SKM-1 (cell line): ENCODE data around the gene CYP2E1.
A peak's percentile ranks its signal among the peaks of the same experiment; 100 is the strongest.
"Not testable (repeated sequence)": the region's sequence is repeated elsewhere in the genome, so short reads cannot be mapped to it uniquely, and the experiment has no call there.

ENCODE experiments used
- DNase-seq: peaks from one replicate; lab custom pipeline; 2025; ENCODE audit not compliant: unreplicated experiment; lab: John Stamatoyannopoulos, UW

Gene CYP2E1

GRCh38 chr10:133528296-133528844 lies 1.2 kb downstream of the CYP2E1 start:
- no peak for DNase-seq

DNA sequence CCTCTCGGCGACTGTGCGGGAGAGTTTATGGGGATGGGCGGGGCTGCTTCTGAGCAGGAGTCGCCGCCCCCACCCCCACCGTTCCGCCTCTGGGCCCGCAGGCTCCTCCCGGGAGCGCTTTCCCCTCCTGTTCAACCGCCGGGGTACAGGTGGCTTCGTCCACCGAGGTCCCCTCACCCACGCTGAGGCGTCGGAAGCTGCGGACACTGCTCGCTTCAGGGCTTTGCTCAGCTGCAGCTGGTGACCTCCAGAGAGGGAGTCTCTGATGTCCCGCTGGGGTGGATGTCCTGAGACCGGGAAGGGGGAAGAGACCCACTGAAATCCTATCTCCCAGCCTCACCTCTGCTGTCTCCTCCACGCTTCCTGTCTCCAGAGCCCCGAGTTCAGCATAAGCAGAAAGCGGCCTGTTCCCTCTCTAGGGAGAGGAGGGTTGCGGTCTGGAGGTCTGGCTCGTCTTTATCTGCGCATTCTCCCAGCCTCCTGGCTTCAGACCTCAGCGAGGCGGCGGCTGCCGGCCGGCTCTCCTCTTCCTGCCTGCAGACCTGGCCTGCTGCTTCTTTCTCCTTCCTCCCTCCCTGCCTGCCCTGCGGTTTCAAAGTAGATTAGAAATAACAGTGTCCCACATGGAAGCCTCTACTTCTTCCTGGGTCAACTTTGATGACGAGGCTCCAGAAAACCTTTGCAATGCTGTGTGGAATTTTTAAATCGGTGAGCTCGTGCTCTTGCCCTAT lies 1.8 kb downstream of the CYP2E1 start:
- no peak for DNase-seq

- DNase-seq, result no peak
Measured at GRCh38 chr10:133529576-133529946, 2.4 kb downstream of the CYP2E1 start.

DNA sequence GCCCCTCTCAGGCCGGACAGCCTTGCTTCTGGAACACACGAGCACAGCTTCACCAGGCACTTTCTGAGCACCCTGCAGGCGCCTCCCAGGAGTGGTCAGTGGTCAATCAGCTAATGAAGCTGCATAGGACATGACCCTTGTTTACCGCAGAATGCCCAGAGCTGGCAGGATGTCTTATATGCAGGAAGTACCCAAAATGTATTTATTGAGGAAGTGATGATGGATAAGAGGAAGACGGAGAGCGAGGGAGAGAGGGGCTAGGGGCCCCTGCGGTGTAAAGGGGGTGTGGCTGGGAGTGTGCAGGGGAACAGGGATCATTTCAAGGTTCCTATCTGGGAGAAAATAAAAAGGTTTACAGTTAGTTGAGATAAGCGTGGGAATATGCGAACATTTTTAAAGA lies 3.3 kb downstream of the CYP2E1 start:
- peak; percentile 2 for DNase-seq

DNA sequence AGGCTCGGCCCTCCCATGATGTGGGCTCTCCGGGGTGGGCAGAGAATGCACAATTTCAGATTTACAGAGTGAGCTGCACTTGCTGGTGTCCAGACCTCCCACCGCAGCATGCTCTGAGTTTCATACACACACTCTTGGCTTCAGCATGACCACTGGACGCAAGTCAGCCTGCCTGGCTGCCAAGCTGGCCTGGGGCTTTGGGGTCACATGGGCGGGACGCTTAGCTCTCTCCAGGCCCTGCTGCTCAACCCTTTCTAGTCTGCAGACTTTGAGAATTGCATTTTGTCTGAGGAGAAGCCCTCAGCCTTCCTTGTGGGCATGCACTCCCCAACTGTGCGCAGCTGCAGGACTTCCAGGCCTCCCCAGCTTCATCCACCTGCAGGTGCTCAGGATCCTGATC lies 5.7 kb downstream of the CYP2E1 start:
- no peak for DNase-seq

GRCh38 chr10:133534417-133534816 lies 7.3 kb downstream of the CYP2E1 start:
- DNase-seq, result no peak

DNA sequence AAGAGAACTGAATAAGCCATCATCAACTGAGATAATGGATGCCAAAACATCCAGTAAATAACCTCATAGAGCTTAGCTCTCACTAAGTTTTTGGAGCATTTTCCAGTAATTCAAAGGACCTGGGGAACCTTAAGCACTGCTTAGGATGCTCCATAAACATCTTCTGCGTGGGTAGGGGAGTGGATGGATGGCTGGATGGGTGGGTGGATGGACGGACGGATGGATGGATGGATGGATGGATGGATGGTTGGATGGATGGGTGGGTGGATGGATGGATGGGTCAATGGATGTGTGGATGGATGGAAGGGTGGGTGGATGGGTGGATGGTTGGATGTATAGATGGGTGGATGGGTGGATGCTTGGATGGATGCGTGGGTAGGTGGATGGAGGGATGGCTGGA lies 9.0 kb downstream of the CYP2E1 start:
- no peak for DNase-seq

DNA sequence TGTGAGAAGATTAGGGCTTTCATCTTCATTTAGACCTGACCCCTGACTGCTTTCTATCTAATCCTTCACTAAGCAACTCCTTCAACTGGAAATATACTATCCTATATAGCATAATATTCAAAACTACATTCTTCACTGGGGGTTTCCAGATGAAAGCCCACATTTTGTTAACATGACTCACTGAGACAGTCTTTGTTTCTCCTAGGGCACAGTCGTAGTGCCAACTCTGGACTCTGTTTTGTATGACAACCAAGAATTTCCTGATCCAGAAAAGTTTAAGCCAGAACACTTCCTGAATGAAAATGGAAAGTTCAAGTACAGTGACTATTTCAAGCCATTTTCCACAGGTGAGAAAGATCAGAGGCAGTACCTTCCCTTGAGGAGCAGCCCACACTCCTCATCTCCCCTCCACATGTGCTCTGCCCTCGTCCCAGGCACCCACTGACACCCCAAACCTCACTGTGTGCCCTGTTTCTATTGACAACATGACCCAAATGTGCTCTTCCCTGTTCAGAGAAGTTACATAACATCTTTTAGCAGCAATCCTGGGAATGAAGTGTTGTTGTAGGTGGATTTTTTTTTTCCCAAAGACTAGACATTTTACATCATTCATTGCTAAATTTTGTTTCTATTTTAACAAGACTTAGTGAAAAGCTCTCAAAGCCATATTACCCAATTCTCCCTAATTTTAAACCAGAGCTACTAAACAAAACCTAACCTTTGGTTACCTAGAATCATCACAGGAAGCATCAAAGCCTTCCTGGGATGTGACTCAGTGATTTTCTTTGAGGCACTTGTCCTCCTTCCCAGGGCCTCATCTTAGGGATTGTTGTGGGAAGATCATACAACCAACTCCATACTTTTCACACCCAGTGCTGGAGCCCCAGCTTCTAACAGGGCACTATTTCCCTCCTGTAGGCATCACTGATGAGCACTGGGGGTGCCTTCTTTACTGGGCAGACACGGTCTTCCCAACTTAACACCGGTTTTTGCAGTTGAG lies 10.7 kb downstream of the CYP2E1 start:
- no peak for DNase-seq

DNA sequence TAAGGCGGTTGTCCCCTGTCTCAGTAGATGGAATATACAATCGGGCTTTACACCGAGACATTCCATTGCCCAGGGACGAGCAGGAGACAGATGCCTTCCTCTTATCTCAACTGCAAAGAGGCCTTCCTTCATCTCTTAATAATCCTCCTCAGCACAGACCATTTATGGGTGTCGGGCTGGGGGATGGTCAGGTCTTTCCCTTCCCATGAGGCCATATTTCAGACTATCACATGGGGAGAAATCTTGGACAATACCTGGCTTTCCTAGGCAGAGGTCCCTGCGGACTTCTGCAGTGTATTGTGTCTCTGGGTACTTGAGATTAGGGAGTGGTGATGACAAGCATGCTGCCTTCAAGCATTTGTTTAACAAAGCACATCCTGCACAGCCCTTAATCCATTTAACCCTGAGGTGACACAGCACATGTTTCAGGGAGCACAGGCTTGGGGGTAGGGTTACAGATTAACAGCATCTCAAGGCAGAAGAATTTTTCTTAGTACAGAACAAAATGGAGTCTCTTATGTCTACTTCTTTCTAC lies 14.3 kb downstream of the CYP2E1 start:
- DNase-seq, result not testable (repeated sequence)

DNA sequence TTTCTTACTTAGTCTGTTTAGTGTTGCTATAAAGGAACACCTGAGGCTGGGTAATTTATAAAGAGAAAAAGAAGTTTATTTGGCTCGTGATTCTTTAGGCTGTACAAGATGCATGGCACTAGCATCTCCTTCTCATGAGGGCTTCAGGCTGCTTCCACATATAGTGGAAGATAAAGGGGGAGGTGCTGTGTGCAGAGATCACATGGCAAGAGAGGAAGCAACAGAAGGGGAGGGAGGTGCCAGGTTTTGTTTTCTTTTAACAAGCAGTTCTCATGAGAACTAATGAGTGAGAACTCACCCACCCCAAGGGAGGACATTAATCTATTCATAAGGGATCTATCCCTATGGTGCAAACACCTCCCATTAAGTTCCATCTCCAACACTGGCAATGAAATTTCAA lies 17.3 kb downstream of the CYP2E1 start:
- DNase-seq, result no peak

DNA sequence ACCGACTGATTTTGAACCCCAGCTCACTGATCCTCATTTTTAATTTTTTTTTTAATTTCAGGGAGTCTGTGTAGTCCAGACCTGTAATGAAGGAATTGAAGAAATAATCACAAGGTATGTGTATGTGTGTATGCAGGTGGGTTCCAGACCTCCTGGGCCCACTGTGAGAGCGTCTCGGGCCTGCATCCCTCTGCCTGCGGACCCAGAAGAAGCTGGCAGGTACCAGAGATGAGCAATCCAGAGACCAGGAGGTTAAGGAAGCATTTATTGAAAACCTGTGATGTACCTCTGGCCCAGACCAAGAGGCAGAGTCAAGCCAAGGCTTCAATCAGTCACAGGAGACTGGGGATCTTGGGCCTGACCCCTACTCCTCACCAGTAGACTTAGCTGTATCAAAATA lies 27.4 kb downstream of the CYP2E1 start:
- no peak for DNase-seq

- DNase-seq, result no peak
Measured at GRCh38 chr10:133555521-133555920, 28.4 kb downstream of the CYP2E1 start.

GRCh38 chr10:133557381-133557780 lies 30.2 kb downstream of the CYP2E1 start:
- no peak for DNase-seq

DNA sequence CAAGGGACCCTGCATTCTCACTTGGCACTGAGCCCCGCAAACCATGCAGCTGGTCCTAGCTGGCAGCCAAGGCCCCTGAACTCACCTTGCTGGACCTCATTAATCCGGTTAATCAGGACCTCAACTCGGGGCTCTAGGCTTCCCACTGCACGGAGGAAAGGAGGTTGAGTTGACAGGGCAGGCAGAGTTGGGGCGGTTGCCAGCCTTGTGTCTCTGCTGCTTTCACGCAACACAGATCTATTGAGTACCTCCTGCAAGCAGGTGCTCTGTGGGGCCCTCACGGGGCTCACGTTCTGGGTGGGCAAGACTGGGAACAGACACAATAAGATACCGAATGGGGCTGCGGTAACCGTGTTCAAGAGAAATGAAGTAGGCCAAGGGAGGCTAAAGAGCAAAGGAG lies 32.1 kb downstream of the CYP2E1 start:
- no peak for DNase-seq

- DNase-seq, result no peak
Measured at GRCh38 chr10:133564816-133565215, 37.7 kb downstream of the CYP2E1 start.

- DNase-seq, result no peak
Measured at GRCh38 chr10:133565441-133566294, 38.5 kb downstream of the CYP2E1 start, which contains the start of gene SYCE1. Gene SYCE1, minus strand, starts transcription at chr10:133565583. Its CDS starts 54 bp downstream, at chr10:133565529.

DNA sequence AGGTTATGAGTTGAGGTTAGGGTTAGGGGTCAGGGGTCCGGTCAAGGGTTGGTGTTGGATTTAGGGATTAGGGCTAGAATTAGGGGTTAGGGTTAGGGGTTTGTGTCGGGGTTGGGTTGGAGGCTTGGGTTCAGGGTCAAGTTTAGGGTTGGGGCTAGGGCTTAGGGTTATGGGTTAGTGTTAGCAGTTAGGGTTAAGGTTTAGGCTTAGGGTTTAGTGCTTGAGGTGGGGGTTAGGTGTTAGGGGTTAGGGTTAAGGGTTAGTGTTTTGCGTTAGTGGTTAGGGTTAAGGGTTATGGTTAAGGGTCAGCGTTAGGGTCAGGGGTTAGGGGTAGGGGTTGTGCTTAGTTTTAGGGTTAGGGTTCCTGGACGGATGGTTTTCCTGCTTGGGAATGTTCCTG lies 40.0 kb downstream of the CYP2E1 start:
- no peak for DNase-seq

GRCh38 chr10:133567609-133568286 lies 40.6 kb downstream of the CYP2E1 start:
- no peak for DNase-seq

DNA sequence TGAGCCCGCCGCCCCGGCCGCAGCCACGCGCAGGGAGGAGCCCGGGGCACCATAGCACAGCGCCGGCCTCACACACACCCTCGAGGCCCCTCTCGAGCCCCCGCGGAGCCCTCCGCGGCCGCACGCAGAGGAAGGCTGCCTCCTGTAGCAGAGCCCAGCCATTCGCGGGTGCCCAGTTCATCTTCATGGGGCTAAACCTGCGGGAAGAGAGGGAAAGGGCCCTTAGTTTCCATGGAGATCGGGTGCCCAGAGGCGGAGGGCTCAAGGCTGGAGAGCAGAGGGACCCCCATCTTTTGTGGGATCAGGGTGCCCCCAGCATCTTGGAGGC lies 41.1 kb downstream of the CYP2E1 start:
- no peak for DNase-seq
